GM19372 (cell line): ENCODE data around the gene MMP11.

Experiments
- ATAC-seq: cut with Tn5 transposase; IDR thresholded peaks from one replicate; pipeline ENCODE4 v1.9.1; 2021; ENCODE audit warnings: mild to moderate bottlenecking, low read depth, moderate library complexity; ENCODE audit not compliant: unreplicated experiment

Gene MMP11

GRCh38 chr22:23756891-23757290 is 15.8 kb upstream of the MMP11 start:
- ATAC-seq, result no peak

DNA sequence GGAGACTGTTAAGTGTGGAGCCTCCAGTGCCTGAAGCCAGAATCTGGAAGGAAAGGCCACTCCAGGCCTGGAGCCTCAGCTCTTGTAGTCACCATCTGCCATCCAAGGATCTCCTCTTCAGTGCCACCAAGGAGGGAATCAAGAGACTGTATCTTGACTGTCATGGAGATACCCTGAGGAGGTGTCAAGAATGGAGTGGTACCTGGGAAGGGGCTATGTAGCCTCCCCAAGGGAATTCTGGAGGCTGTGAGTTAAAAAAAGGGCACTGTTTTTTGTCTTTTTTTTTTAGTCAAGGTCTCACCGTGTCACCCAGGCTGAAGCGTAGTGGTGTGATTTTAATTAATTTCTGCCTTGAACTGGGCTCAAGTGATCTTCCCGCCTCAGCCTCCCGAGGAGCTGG is 13.1 kb upstream of the MMP11 start:
- ATAC-seq, result no peak

GRCh38 chr22:23760056-23760455 is 12.6 kb upstream of the MMP11 start:
- no peak for ATAC-seq

GRCh38 chr22:23762842-23763578 is 9.6 kb upstream of the MMP11 start, which contains the start of gene C22orf15:
C22orf15 (plus strand) TSS chr22:23762990; CDS start chr22:23763307, 317 bp downstream.
- ATAC-seq, result no peak

- no peak for ATAC-seq
Observed at GRCh38 chr22:23763579-23763945, 9.1 kb upstream of the MMP11 start.

- ATAC-seq, result no peak
Observed at GRCh38 chr22:23763954-23764353, 8.7 kb upstream of the MMP11 start.

DNA sequence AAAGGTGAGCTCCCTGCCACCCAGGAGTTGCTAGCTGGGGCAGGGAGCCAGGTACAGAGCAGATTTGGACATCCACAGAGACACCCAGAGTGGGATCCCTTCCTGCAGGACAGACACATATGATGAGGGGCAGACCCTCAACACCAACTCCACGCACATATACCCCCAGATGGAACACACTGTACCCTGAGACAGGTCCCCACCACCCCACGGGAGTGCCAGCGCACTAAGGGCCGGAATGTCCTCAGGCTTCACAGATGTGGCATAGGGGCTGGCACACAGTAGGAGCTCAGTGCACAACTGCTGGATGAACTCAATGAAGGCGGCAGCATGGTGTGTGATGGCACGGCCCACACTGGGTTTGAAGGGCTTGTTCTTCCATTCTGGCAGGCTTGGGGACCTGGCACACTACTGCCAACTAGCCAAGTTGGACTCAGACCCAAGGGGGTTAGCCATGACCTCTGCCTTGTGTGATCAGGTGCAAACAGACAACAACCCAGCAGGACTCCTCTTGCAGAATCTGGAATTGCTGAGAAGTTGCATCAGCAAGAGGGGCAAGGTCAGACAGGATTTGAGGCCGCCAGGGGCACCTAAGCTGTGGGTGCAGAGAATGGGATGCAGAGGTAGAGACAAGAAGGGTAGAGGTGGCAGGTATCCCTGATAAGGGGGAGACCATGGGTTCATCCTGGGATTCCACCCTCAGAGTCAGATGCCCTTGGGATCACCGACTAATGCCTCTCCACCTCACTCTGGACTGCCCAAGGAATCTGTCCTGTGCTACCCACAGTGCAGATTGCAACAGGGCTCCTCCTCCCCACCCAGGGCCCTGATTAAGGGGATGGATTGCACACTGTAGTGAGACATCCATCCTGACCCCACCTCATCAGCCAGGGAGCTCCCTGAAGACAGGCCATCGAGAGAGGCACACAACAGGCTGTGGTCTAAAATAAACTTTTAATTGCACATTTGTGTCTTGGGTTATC is 7.5 kb upstream of the MMP11 start:
- no peak for ATAC-seq

DNA sequence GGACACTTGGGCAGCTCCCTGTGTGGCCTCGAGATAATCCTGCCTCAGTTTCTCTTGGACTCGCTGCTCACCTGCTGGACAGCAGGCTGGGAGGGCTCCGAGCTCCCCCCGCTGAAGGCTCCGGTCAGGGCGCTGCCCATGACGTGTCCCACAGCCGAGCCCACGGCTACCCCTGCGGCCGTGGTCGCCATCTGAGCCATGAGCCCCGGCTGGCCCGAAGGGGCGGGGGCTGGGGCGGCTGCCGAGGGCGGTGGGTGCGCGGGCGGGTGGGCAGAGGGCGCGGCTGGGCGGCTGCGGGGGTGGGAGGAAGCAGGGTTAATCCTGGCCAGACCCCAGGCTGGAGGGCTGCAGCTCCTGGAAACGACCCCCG is 5.4 kb upstream of the MMP11 start:
- ATAC-seq, result no peak

- ATAC-seq, result no peak
Observed at GRCh38 chr22:23767673-23768548, 4.7 kb upstream of the MMP11 start, which contains the start of gene CHCHD10. CHCHD10 (minus strand) TSS chr22:23767972; CDS start chr22:23767874, 98 bp downstream.

- ATAC-seq, result no peak
Observed at GRCh38 chr22:23769321-23769965, 3.2 kb upstream of the MMP11 start.

GRCh38 chr22:23772315-23772648 is 367 bp upstream of the MMP11 start:
- ATAC-seq, result no peak

DNA sequence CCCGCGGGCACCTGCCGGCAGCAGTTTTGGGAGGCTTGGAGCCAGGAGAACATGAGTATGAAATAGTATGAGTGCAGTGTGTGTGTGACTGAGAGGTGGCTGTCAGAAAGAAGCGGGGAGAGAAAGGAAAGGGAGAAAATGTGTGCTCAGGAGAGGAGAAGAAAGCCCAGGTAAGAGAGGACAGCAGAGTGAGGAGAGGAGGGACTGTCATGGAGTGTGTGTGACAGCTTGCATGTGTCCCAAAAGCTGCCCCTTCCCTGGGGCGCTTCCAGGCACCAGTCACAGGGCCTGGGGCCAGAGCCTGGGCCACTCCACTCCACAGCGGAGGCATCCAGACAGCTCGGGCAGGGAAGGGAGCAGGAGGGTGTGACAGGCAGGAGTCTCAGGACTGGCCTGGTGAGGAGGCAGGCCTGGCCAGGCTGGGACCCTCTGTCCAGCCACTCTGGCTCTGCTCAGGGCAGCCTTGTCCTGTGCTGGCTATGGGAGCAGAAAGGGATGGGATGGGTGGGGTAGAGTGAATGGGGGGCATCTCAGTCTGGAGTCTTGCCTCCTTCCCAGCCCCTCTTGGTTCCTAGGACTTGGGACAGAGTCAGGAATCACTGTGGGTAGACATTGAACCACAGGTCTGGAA is 949 bp downstream of the MMP11 start:
- no peak for ATAC-seq

- ATAC-seq, result no peak
Observed at GRCh38 chr22:23774114-23774921, 1.7 kb downstream of the MMP11 start.

DNA sequence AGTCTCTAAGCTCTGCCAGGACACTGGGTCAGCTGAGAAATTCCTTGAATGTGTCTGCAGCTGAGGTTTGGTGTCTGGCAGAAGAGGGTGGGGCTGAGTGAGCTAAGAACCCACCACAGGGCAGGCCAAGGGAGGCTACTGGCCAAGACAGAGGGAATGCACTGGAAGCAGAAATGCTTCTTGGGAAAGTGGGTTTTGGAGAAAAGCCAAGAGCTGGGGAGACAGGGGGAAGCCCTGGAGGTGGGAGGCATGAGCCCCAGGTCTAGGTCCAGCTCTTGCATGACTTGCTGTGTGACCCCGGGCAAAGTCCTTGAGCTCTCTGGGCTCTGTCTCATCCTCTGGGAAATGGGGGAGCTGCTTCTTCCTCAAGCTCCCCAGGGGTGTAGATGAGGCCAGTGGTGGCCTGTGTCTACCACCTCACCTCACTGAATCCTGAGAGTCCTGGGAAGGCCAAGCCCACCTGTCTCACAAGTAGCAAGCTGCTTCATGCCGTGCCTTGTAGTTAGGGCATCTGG is 2.3 kb downstream of the MMP11 start:
- no peak for ATAC-seq

DNA sequence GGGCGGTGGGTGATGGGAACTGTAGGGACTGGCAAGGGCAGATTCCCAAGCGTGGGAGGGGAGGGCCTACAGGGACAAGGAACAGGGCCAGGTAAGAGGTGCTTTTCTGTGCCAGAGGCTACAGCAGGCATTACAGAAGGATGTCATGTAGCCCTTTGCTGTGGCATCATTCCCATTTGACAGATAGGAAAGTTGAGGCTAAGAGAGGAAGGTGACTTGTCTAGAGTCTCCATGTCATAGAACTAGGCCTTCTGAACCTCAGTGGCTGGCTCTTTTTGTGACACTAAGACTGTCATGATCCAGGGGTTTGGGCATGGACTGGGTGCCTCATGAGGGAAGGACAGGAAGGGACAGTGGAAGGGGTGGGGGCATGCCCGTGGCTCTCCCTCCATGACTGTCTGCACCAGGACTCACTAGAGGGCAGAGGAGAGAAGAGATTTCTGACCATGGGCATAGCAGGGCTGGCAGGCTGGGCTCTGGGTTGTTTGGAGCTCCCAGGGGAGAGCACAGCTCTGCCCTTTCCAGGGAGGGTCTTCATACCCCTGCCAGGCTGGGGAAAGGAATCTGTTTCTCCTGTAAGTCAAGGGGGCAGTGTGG is 3.2 kb downstream of the MMP11 start:
- ATAC-seq, result no peak

DNA sequence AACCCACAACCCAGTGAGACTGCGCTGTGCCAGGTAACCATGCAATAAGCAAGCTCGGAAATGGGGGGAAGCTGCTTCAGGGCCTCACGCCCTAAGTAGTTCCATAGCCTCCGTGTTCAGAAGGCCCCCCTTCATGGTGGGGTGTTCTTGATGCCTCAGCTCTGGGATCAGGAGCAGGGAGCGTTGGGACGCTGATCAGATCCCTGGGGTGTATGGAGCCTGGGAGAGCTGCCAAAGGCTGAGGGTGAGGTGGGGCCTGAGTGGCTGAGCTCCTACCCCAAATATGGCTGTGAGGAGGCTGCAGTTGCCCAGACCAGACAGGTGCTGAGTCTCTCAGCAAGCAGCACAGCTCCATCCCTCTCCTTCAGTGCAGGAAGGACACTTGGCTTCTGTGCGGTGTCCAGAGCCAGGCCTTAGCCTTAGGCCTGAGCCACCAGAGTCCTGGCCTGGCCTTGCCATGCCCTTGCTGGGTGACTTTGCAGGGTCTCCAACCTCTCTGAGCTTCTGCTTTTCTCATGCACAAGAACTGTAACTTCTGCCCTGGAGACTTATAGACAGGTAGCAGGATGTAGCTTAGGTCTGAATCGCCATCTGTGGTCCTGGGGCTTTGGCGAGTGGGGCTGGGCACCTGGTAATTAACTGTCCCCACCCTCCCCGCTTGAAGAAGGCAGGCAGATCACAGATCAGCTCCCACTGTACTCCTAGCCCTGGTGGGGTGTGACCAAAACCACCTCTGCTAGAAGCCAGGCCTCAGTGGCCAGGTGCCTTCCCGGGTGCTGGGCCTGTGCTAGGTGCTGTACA is 5.3 kb downstream of the MMP11 start:
- ATAC-seq, result no peak

- no peak for ATAC-seq
Observed at GRCh38 chr22:23778577-23778900, 5.9 kb downstream of the MMP11 start.

- ATAC-seq, result no peak
Observed at GRCh38 chr22:23779083-23779482, 6.4 kb downstream of the MMP11 start.
